Fibroblast of lung (primary cell): Measurements from ENCODE around the gene MAP3K2. TPM values are rescaled to one million over a fixed set of nuclear protein-coding genes. Genes with fewer than 3 reads are reported as not detected.

Source experiments
- DNase-seq, 2 donors: peaks; one replicate each; pipeline versions ENCODE4 v3.0.0 to v3.0.0-alpha.2; 2010; ENCODE audit warnings: low read depth in 2 of 2
- H2AFZ ChIP-seq: 2 replicates; pipeline ENCODE4 v1.5.1; 2012; ENCODE audit warnings: low read length, control low read depth, inconsistent platforms
- H3K27ac ChIP-seq: 2 replicates; pipeline ENCODE4 v1.5.1; 2011; ENCODE audit warnings: low read length, control low read depth; ENCODE audit not compliant: insufficient read depth
- H3K27me3 ChIP-seq: 2 replicates; pipeline ENCODE4 v1.5.1; 2011; ENCODE audit warnings: mild to moderate bottlenecking, low read length; ENCODE audit not compliant: control insufficient read depth, insufficient read depth
- H3K36me3 ChIP-seq: 2 replicates; pipeline ENCODE4 v1.5.1; 2011; ENCODE audit warnings: low read length; ENCODE audit not compliant: control insufficient read depth, insufficient read depth
- H3K4me1 ChIP-seq: 2 replicates; pipeline ENCODE4 v1.5.1; 2011; ENCODE audit warnings: low read length; ENCODE audit not compliant: control insufficient read depth, insufficient read depth; ENCODE audit errors: extremely low read depth
- H3K4me2 ChIP-seq: 2 replicates; pipeline ENCODE4 v1.5.1; 2011; ENCODE audit warnings: low read length, control low read depth; ENCODE audit not compliant: insufficient read depth; ENCODE audit errors: extremely low read depth
- H3K4me3 ChIP-seq, 4 experiments: fragments of 200-600 bp in 1 of 4; sonication (generic) in 1 of 4; replicated peaks in 1 of 4; 2 replicates each; pipeline ENCODE4 v1.5.1; 2011 to 2016; ENCODE audit warnings: low read length in 4 of 4, low read depth in 3 of 4, mild to moderate bottlenecking in 3 of 4, control low read depth in 2 of 4, inconsistent platforms in 1 of 4, mixed read lengths in 1 of 4; ENCODE audit not compliant: insufficient read depth in 1 of 4; ENCODE audit errors: control extremely low read depth in 1 of 4
- H3K79me2 ChIP-seq: 2 replicates; pipeline ENCODE4 v1.5.1; 2012; ENCODE audit warnings: mild to moderate bottlenecking, low read length, inconsistent platforms; ENCODE audit not compliant: control insufficient read depth, insufficient read depth
- H3K9ac ChIP-seq: 2 replicates; pipeline ENCODE4 v1.5.1; 2011; ENCODE audit warnings: mild to moderate bottlenecking, low read length, control low read depth; ENCODE audit not compliant: insufficient read depth
- H3K9me3 ChIP-seq: 2 replicates; pipeline ENCODE4 v1.5.1; 2012; ENCODE audit warnings: low read depth, low read length; ENCODE audit not compliant: control insufficient read depth, insufficient read depth
- H4K20me1 ChIP-seq: 2 replicates; pipeline ENCODE4 v1.5.1; 2011; ENCODE audit warnings: low read length; ENCODE audit not compliant: control insufficient read depth, insufficient read depth; ENCODE audit errors: extremely low read depth
- EZH2 ChIP-seq: IDR thresholded peaks from 2 replicates; pipeline ENCODE4 v1.5.1; 2012; ENCODE audit warnings: low read length, control low read depth, mild to moderate bottlenecking; ENCODE audit errors: missing control alignments
- polyA minus RNA-seq: library from RNA; depleted of rRNA, polyadenylated mRNA; stranded (reverse); fragments of >200 nt; gene quantifications from 2 replicates; pipeline ENCODE4 v1.2.3, GENCODE V29; 2011; ENCODE audit warnings: low replicate concordance
- polyA plus RNA-seq, 2 donors: library from polyadenylated mRNA; depleted of rRNA in 1 of 2; stranded (reverse) in 1 of 2; unstranded in 1 of 2; fragments of >200 nt; gene quantifications; 2 replicates each; pipeline ENCODE4 v1.2.1, GENCODE V29; 2011 to 2012; ENCODE audit warnings: missing spikeins in 1 of 2
- total RNA-seq: library from RNA; depleted of rRNA; stranded (reverse); fragments of >200 nt; gene quantifications from 2 replicates; pipeline ENCODE4 v1.2.1, GENCODE V29; 2014
- TF ChIP-seq, protein P1 (sequence below), 2 donors: IDR thresholded peaks in 1 of 2; conservative IDR thresholded peaks in 1 of 2; 1 replicate in 1 of 2; 2 replicates in 1 of 2; pipeline ENCODE4 v1.5.1; 2011 to 2012; ENCODE audit warnings: low read length in 2 of 2, control low read depth in 1 of 2, inconsistent platforms in 1 of 2, low read depth in 1 of 2, mild to moderate bottlenecking in 1 of 2

MAP3K2 gene
- total RNA-seq (30.1 and 32.6 TPM in 2 replicates), polyA plus RNA-seq (9.7 and 15.6 TPM in 2 replicates), polyA minus RNA-seq (4.7 and 5.3 TPM in 2 replicates)
- 8.4 and 14.9 TPM in 2 replicates for polyA plus RNA-seq (2012)

GRCh38 chr2:127387655-127388422 lies at the start of gene MAP3K2:
Gene MAP3K2, minus strand, starts transcription at chr2:127387975. Its CDS starts 44,846 bp downstream, at chr2:127343129.
- Histone ChIP-seq H3K36me3 (no peaks in the 10 kb centered on the region), H3K9me3 (no peaks in the 10 kb centered on the region), H2AFZ (peak within 1 kb of the TSS; percentile 84), H3K4me2 (peak within 1 kb of the TSS; percentile 92), H3K79me2 (peaks cover 31% of the 10 kb centered on the region), H3K27me3 (no peaks in the 10 kb centered on the region), H3K4me1 (no peaks in the 10 kb centered on the region), H4K20me1 (no peaks in the 10 kb centered on the region), H3K4me3 (peak within 1 kb of the TSS; percentile 50 to 96 (median 81)), H3K27ac (peak within 1 kb of the TSS; percentile 97), H3K9ac (peak within 1 kb of the TSS; percentile 100)
- DNase-seq = peak; percentile 88 to 90
- no peak for TF ChIP-seq EZH2
- TF ChIP-seq, protein P1, sequence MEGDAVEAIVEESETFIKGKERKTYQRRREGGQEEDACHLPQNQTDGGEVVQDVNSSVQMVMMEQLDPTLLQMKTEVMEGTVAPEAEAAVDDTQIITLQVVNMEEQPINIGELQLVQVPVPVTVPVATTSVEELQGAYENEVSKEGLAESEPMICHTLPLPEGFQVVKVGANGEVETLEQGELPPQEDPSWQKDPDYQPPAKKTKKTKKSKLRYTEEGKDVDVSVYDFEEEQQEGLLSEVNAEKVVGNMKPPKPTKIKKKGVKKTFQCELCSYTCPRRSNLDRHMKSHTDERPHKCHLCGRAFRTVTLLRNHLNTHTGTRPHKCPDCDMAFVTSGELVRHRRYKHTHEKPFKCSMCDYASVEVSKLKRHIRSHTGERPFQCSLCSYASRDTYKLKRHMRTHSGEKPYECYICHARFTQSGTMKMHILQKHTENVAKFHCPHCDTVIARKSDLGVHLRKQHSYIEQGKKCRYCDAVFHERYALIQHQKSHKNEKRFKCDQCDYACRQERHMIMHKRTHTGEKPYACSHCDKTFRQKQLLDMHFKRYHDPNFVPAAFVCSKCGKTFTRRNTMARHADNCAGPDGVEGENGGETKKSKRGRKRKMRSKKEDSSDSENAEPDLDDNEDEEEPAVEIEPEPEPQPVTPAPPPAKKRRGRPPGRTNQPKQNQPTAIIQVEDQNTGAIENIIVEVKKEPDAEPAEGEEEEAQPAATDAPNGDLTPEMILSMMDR (conservative IDR thresholded peaks at IDR 0.05 in 1 of 2, IDR thresholded peaks at IDR 0.05 in 1 of 2; ENCODE audit: low read depth in 1 of 2, low read length in 2 of 2) = no peak

GRCh38 chr2:127437056-127437455 lies 49.3 kb upstream of the MAP3K2 start:
- Histone ChIP-seq H3K27ac (no peak overlapping the region), H2AFZ (no peak overlapping the region), H3K9ac (no peak overlapping the region), H3K4me3 (no peak overlapping the region), H3K9me3 (no peaks in the 10 kb centered on the region), H3K4me1 (no peaks in the 10 kb centered on the region), H3K27me3 (no peaks in the 10 kb centered on the region), H3K4me2 (no peak overlapping the region), H3K36me3 (no peaks in the 10 kb centered on the region), H3K79me2 (no peaks in the 10 kb centered on the region), H4K20me1 (no peaks in the 10 kb centered on the region)
- no peak for DNase-seq
- TF ChIP-seq, protein P1 (conservative IDR thresholded peaks at IDR 0.05 in 1 of 2, IDR thresholded peaks at IDR 0.05 in 1 of 2; ENCODE audit: low read depth in 1 of 2, low read length in 2 of 2) = no peak
- TF ChIP-seq EZH2 = no peak

GRCh38 chr2:127434515-127434914 lies 46.7 kb upstream of the MAP3K2 start:
- H3K9ac ChIP-seq = no peak overlapping the region
- no peaks in the 10 kb centered on the region for H3K9me3 ChIP-seq
- no peaks in the 10 kb centered on the region for H4K20me1 ChIP-seq
- no peaks in the 10 kb centered on the region for H3K79me2 ChIP-seq
- H3K4me1 ChIP-seq = no peaks in the 10 kb centered on the region
- H3K27ac ChIP-seq = no peak overlapping the region
- DNase-seq = no peak
- H3K4me3 ChIP-seq = no peak overlapping the region
- no peaks in the 10 kb centered on the region for H3K36me3 ChIP-seq
- H3K4me2 ChIP-seq = no peak overlapping the region
- H3K27me3 ChIP-seq = no peaks in the 10 kb centered on the region
- no peak overlapping the region for H2AFZ ChIP-seq
- no peak for TF ChIP-seq EZH2
- TF ChIP-seq, protein P1 (conservative IDR thresholded peaks at IDR 0.05 in 1 of 2, IDR thresholded peaks at IDR 0.05 in 1 of 2; ENCODE audit: low read depth in 1 of 2, low read length in 2 of 2) = no peak
